Keratinocyte (primary cell): Measurements from ENCODE around the gene MEIS2.

ENCODE experiments used
- CTCF ChIP-seq, 3 experiments: IDR thresholded peaks in 1 of 3; conservative IDR thresholded peaks in 1 of 3; optimal IDR thresholded peaks in 1 of 3; 2 replicates in 2 of 3; 3 replicates in 1 of 3; pipeline versions ENCODE3 to v1.5.1; 2011; ENCODE audit warnings: low read length in 3 of 3, mild to moderate bottlenecking in 3 of 3, moderate library complexity in 2 of 3, control low read depth in 1 of 3, inconsistent platforms in 1 of 3; ENCODE audit not compliant: insufficient read depth in 2 of 3; ENCODE audit errors: extremely low read depth in 1 of 3
- EZH2 ChIP-seq: IDR thresholded peaks from one replicate; pipeline ENCODE4 v1.6.1; 2012; ENCODE audit warnings: inconsistent platforms, mild to moderate bottlenecking, low read length, moderate library complexity

DNA sequence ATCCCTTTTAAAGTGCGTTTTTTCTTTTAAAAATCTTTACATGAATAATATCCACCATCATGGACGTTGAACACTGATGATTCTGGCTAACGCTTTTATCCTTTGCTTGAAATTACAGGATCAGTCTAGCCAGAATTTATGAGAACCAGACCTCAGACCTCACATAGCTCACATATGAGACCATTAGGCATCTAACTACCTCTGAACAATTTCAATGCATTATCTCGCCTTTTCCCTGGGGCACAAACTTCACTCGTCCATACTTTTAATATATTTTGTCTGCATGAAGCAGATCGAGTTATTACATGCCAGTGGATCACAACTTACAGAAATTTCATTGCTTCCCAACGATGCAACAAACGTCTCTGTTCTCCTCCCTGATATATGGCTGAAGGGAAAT, 105.6 kb downstream of the MEIS2 start:
- TF ChIP-seq EZH2 (no peak), CTCF (optimal IDR thresholded peaks at IDR 0.05 in 1 of 3, IDR thresholded peaks at IDR 0.05 in 1 of 3, conservative IDR thresholded peaks at IDR 0.05 in 1 of 3; ENCODE audit: extremely low read depth in 1 of 3, insufficient read depth in 2 of 3, low read length in 3 of 3) (no peak)
